ENCODE data around the gene FH. TPM values are rescaled to one million over a fixed set of nuclear protein-coding genes. Genes with fewer than 3 reads are reported as not detected.

Gene FH
- total RNA-seq, 2 donors from 2014 or later: 29.2 to 62.5 TPM

DNA sequence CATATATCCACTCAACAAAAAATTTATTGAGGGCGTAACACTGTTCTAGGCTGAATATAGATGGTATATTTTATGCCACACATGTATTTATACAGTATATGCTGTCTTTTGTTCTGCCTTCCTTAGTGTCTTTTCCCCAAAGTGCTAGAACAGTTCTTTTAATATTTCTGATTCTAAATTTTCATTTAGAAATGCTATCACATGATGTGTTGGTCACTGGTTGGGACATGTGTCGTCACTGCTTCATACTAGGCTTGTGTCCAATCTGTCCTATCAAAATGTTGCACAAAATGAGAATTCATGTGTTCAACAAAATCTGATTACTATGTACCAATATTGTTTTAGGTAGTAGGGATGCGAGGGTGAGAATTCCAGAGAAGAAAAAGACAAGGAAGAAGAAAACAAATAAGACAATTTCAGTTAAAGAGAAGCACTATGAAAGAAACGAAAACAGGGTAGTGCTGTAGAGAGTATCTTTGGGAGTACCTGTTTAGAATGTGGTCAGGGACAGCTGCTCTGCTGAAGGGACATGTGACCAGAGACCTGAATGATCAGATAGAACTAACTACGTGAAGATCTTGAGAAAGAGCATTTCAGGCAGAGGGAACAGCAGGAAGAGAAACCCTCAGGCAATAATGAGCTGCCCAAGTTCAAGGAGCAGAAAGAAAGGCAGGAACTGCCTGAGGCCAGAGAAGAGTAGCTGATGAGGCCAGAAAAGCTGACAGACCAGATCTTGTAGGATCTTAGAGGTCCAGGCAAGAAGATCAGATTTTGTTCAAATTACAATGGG lies 14.0 kb upstream of the FH start:
- Mint-ChIP-seq H3K4me1 (peaks cover 5% of the 10 kb centered on the region), H3K27ac (no peak overlapping the region), H3K27me3 (peaks cover 8% of the 10 kb centered on the region), H3K4me3 (no peak overlapping the region), H3K9me3 (no peaks in the 10 kb centered on the region), H3K36me3 (ENCODE audit: low read depth) (no peaks in the 10 kb centered on the region)
- no peak for ATAC-seq (replicated peaks)

DNA sequence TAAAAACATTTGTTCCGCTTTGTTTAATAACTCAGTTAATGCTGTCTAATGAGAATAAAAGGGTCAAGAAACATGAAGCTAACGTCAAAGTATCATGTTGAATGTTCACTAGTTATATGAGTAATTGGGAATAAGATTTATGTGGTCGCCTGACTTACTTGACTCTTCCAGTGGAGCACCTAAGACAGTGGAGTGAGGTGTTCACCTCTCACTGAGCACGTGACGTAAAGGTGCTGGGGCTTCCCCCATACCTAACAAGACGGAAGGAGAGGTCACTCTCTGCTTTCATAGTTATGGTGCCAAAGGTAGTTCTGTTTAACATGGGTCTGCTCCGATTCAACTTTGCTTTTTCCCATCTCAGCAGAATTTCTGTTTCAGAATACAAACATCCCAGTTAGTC lies 13.3 kb upstream of the FH start:
- peaks cover 8% of the 10 kb centered on the region for H3K27me3 Mint-ChIP-seq
- no peaks in the 10 kb centered on the region for H3K9me3 Mint-ChIP-seq
- peak; percentile 85 for ATAC-seq (replicated peaks)
- H3K27ac Mint-ChIP-seq: no peak overlapping the region
- H3K4me3 Mint-ChIP-seq: no peak overlapping the region
- H3K36me3 Mint-ChIP-seq (ENCODE audit: low read depth): no peaks in the 10 kb centered on the region
- peaks cover 5% of the 10 kb centered on the region for H3K4me1 Mint-ChIP-seq

DNA sequence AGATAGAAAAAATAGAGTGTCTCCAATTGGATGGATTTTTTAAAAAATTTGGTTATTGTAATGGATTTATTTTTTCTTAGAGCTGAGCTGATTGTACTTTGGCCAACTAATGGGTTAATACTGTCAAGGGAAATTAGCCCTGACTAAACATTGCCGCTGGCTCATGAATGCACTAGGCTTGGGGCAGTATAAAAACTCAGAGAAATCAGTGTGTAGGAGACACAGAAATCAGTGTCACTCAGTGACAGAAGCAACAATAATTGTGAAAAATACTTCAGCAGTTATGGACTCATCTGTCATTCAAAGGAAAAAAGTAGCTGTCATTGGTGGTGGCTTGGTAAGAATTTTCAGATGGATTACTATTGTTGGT lies 12.6 kb upstream of the FH start, which contains the start of gene KMO:
KMO (plus strand) TSS at position 217 of the 370 bp plus-strand sequence; CDS start at position 284, 67 bp downstream.
- peaks cover 4% of the 10 kb centered on the region for H3K27me3 Mint-ChIP-seq
- peak within 1 kb of the TSS; percentile 85 for H3K4me3 Mint-ChIP-seq
- ATAC-seq (replicated peaks): peak; percentile 49
- H3K36me3 Mint-ChIP-seq (ENCODE audit: low read depth): no peaks in the 10 kb centered on the region
- H3K27ac Mint-ChIP-seq: peak within 1 kb of the TSS; percentile 81
- H3K4me1 Mint-ChIP-seq: peaks cover 5% of the 10 kb centered on the region
- no peaks in the 10 kb centered on the region for H3K9me3 Mint-ChIP-seq

DNA sequence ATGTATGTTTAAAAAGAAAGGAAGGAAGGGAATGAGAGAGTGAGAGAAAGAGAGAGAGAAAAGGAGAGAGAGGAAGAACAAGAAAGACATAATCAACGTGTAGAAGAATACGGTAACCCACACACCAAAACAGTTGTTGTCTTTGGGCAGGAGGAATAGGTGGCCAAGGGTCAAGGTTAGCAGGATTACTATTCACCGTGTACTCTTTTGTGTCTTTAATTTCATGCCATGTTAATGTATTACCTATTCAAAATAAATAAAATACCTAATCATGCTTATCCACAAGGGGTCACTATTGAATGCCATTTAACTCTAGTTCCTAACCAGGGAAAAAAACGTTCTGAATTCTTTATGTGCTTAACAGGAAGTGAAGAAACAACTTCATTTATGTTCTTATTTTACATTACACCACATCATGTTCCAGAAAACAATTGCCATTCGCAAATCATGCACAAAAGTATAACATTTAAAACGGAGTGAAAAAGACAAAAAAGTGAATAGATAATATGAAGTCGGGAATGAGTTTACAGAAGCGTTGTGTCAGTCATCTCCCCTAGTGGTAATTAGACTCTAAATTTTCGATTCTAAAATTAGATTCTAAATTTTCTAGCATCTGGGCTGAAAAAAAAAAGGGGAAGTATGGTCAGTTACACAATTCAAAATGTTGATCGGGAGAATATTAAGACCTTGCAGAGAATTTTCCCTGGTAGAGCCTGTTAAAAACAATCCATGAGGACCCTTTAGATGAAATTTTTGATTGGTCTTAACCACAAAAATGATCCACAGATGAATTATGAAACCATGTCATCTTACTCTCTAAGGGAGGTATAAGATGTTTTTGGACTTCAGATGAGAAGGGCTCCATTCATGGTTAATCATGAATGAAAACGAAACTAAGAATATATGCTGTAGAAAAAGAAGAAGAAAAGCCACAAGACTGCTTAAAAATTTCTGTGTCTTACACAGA lies 11.9 kb upstream of the FH start:
- H3K27ac Mint-ChIP-seq: peak overlapping the region; percentile 81

DNA sequence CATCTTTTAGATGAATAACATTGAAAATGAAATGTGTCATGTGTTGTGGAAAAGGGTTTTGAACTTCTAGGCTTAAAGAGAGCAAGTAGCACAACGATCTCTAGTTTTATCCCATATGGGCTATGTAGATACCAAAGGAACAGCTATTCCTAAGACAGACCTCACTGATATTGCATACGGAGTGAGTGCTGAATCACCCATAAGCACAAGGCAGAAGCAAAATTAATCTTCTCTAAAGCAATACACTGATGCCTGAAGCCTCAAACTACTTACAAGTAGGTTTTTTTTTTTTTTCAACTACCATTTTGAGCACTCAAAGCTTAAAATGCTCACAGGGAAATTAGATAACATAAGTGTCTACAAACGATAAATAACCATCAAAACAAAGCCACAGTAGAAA lies 7.6 kb upstream of the FH start:
- Mint-ChIP-seq H3K4me1 (peaks cover 5% of the 10 kb centered on the region), H3K4me3 (no peak overlapping the region), H3K27me3 (peaks cover 26% of the 10 kb centered on the region), H3K27ac (no peak overlapping the region), H3K36me3 (ENCODE audit: low read depth) (no peaks in the 10 kb centered on the region), H3K9me3 (no peaks in the 10 kb centered on the region)
- ATAC-seq (replicated peaks): no peak

More for the DNA sequence above, 11.9 kb upstream of the FH start:
- Mint-ChIP-seq H3K27me3 (no peaks in the 10 kb centered on the region), H3K9me3 (no peaks in the 10 kb centered on the region), H3K4me1 (peaks cover 5% of the 10 kb centered on the region), H3K36me3 (ENCODE audit: low read depth) (no peaks in the 10 kb centered on the region), H3K4me3 (peak overlapping the region; percentile 85)
- ATAC-seq (replicated peaks): peak; percentile 78

DNA sequence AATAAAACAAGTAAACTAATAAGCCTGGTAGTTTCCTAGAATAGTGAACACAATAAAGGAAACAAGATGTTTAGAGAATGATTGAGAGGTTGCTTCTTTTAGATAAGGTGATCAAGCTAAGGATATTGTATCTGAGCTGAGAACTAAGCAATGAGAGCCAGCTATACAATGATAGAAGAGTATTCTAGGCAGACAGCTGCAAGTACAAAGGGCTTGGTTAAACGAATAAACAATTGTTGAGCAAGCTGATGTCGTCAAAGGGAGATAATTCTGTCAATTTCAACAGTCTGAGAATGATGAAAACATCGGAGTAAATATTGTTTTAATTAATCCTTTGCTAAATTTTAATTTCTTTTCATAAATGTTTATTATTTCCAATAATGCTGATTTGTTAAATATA lies 5.5 kb upstream of the FH start:
- Mint-ChIP-seq H3K9me3 (no peaks in the 10 kb centered on the region), H3K27me3 (peaks cover 33% of the 10 kb centered on the region)

DNA sequence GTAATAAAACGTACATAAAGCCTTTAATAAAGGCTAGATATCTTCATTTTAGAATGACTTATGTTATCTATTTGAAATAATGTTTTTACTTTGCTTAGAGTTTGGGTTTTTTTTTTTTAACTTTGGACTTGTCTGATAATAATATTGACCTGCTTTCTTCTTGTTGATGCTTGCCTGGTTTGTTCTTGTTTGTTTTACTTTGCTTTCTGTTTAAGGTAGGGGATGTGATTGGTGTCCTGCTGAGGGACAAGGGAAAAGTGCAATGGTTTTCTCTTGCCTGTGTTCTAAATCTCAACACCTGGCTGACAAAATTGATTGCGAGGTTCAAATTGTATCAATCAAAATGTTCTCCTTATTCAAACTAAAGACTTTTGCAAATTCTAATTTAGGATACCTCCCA lies 2.2 kb upstream of the FH start:
- no peak for ATAC-seq (replicated peaks)
- H3K4me1 Mint-ChIP-seq: peaks cover 5% of the 10 kb centered on the region
- H3K36me3 Mint-ChIP-seq (ENCODE audit: low read depth): peaks cover 7% of the 10 kb centered on the region
- H3K9me3 Mint-ChIP-seq: no peaks in the 10 kb centered on the region
- no peak overlapping the region for H3K4me3 Mint-ChIP-seq
- H3K27me3 Mint-ChIP-seq: peaks cover 33% of the 10 kb centered on the region
- no peak overlapping the region for H3K27ac Mint-ChIP-seq

More for the DNA sequence above, 5.5 kb upstream of the FH start:
- no peak for ATAC-seq (replicated peaks)
- no peak overlapping the region for H3K27ac Mint-ChIP-seq
- H3K36me3 Mint-ChIP-seq (ENCODE audit: low read depth): no peaks in the 10 kb centered on the region
- H3K4me3 Mint-ChIP-seq: no peak overlapping the region
- no peaks in the 10 kb centered on the region for H3K4me1 Mint-ChIP-seq

DNA sequence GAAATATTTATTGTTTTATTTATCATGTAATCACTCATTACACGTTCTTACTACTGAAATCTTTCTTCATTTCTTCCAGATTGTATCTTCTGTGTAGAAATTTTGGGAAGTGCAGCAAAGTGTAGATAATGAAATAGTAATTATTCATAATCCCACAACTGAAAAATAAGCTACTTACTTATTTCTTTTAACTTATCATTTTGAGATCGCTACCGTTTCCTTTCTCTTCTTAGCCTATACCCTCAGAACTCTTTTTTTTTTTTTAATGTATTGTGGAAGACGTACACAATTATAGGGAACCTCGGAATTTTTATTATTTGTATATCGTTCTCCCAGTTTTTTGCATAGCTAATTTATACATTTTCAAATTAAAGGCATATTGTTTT lies 518 bp upstream of the FH start:
- H3K27me3 Mint-ChIP-seq: peaks cover 27% of the 10 kb centered on the region
- no peak for ATAC-seq (replicated peaks)
- no peak overlapping the region for H3K27ac Mint-ChIP-seq

DNA sequence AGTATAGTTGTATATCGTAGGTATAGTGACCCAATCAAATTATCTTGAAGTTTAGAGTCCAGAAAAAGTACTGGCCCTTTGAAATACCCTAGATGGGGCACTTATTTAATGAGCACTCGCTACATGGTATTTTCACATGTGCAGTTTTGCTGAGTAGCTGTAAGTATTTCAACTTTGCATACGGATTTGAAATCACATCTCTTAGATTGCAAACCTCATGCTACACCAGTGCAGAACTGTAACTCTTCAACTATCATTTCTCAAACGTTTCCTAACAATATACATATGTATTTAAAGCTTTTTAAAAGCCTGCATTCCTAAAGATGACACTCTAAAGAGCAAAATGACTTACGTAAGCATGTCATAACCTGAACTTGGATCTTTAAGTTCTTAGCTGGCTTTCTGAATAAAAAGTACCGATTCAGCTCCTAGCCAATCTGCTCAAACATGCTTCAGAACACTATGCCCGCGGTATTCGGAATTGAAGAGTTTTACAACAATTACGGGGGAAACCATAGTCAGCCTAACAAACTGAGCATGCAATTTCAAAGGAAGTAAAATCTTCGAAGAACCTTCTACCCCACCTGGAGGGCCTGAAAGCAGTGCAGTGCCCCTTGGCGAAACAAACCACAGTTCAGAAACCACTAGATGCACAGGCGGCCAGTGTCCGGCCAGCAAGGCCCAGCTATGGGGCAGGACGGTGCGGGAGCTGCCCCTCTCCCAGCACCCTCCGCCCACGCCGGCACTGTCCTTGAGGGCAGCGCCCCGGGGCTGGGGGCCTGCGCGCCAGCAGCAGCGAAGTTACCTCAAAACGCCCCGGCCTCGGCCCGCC lies 863 bp downstream of the FH start:
- H3K4me3 Mint-ChIP-seq: no peak overlapping the region
- peak overlapping the region; percentile 45 for H3K27ac Mint-ChIP-seq
- peaks cover 5% of the 10 kb centered on the region for H3K4me1 Mint-ChIP-seq
- H3K27me3 Mint-ChIP-seq: peaks cover 20% of the 10 kb centered on the region
- no peak for ATAC-seq (replicated peaks)
- peaks cover 30% of the 10 kb centered on the region for H3K36me3 Mint-ChIP-seq (ENCODE audit: low read depth)
- no peaks in the 10 kb centered on the region for H3K9me3 Mint-ChIP-seq

More for the DNA sequence above, 518 bp upstream of the FH start:
- Mint-ChIP-seq H3K4me1 (peaks cover 5% of the 10 kb centered on the region), H3K9me3 (no peaks in the 10 kb centered on the region), H3K4me3 (no peak overlapping the region), H3K36me3 (ENCODE audit: low read depth) (peaks cover 16% of the 10 kb centered on the region)

DNA sequence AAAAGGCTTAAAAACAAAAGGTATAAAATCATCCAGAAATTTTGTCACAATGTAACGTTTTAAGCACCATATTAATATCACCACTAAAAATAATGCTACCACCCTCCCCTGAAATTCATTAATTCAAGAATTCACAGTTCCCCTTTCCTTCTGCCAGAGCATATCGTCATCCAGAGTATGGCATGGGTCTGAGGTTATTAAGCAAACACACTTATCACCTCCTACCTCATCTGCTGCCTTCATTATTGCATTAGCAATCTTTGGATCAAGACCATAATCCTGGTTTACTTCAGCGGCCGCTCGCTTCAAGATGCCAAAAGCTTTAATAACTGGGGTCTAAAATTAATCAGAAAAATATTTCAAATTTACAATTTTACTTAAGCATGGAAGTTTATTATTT lies 6.2 kb downstream of the FH start:
- ATAC-seq (replicated peaks): no peak
- Mint-ChIP-seq H3K9me3 (no peaks in the 10 kb centered on the region), H3K27ac (no peak overlapping the region), H3K27me3 (no peaks in the 10 kb centered on the region), H3K4me1 (peaks cover 5% of the 10 kb centered on the region), H3K4me3 (no peak overlapping the region), H3K36me3 (ENCODE audit: low read depth) (peaks cover 70% of the 10 kb centered on the region)

DNA sequence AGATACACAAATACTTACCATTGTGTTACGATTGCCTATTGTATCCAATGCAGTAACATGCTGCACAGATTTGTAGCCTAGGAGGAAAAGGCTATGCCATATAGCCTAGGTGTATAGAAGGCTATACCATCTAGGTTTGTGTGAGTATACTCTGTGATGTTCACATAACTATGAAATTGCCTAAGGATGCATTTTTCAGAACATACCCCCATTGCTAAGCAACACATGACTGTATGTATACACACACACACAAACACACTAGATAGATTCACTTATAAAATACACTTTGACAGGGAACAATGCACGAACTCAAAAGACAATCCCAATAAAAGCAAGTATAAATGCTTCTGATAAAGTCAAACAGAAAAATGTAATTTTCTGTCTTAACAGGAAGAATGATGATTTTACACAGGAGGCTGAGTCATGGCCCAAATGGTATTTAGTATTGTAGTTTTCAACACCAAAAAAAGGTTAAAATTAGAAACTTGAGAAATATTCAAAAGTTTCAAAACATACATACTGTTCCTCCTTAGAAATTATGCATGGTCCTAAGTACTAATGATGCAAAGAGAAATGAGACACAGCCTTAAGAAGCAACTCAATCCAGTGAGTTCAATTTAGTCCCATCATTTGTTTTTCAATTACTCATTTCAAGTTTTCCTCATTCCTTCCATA lies 12.2 kb downstream of the FH start:
- Mint-ChIP-seq H3K36me3 (ENCODE audit: low read depth) (peaks cover 88% of the 10 kb centered on the region), H3K4me3 (no peak overlapping the region), H3K9me3 (no peaks in the 10 kb centered on the region), H3K27me3 (no peaks in the 10 kb centered on the region), H3K4me1 (peaks cover 4% of the 10 kb centered on the region), H3K27ac (peak overlapping the region; percentile 25)
- ATAC-seq (replicated peaks): no peak

DNA sequence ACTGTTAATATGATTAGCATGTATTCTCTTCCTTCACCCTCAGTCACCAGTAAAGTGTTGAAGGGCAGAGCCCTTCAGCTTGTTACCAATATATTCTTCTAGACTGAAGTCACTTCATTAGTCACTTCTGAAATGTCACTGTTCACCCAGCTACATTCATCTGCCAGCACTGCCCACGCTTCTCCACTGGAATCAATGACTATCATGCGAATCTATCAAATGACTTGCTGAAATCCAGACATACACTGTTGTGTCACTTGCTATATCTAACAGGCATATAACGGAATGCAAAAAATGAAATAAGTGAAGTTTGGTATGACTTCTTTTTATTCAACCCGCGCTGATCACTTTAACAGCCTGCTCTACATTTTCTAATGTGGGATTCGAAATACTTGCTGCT lies 16.1 kb downstream of the FH start:
- Mint-ChIP-seq H3K27ac (no peak overlapping the region), H3K4me3 (no peak overlapping the region), H3K36me3 (ENCODE audit: low read depth) (peaks cover 97% of the 10 kb centered on the region), H3K4me1 (peaks cover 4% of the 10 kb centered on the region), H3K9me3 (no peaks in the 10 kb centered on the region), H3K27me3 (no peaks in the 10 kb centered on the region)
- ATAC-seq (replicated peaks): peak; percentile 59

DNA sequence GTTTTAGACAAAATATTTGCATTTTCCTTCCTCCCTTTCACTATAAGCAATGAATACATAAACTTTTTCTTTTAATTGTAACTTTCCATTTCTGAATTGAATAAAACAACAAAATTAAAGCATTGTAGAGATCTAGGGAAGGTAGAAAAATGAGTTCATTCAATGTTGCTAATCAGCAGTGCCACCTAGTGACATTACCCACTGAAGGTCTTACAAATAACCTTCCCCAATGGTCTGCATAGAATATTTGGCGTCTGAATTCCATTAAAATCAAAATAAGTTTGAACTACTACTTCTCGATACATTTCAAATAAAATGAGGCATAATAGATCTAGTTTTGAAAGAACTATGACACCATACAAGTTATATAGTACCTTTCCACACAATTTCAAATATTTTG lies 19.6 kb downstream of the FH start:
- no peak for ATAC-seq (replicated peaks)
- Mint-ChIP-seq H3K9me3 (no peaks in the 10 kb centered on the region), H3K4me3 (no peak overlapping the region), H3K27me3 (no peaks in the 10 kb centered on the region), H3K27ac (no peak overlapping the region), H3K36me3 (ENCODE audit: low read depth) (peaks cover 97% of the 10 kb centered on the region), H3K4me1 (peaks cover 4% of the 10 kb centered on the region)

DNA sequence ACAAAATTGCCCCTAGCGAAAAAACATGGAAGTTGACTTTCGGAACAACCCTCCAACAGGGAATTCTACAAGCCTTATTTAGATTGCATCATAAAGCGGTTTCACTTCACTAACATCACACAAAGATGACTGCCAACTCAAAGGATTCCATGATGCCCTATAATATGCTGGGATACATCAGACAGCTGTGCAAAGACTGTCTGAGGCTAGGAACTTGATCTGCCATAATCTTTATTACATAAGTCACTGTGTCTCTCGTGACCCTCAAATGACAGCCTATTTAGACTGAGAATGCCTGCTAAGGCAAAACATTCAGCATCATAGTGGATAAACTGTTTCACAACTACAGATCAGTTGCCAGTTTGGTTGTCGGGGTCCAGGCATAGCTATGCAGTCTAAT lies 23.8 kb downstream of the FH start:
- H3K36me3 Mint-ChIP-seq (ENCODE audit: low read depth): peaks cover 70% of the 10 kb centered on the region
- no peaks in the 10 kb centered on the region for H3K9me3 Mint-ChIP-seq
- no peak overlapping the region for H3K4me3 Mint-ChIP-seq
- H3K27me3 Mint-ChIP-seq: no peaks in the 10 kb centered on the region
- no peaks in the 10 kb centered on the region for H3K4me1 Mint-ChIP-seq
- ATAC-seq (replicated peaks): no peak
- no peak overlapping the region for H3K27ac Mint-ChIP-seq
